GM12873 (cell line): ENCODE measurements around the gene PKP1.

Experiments used
- CTCF ChIP-seq: IDR thresholded peaks from 2 replicates; pipeline ENCODE4 v1.5.1; 2012; ENCODE audit warnings: low read depth, mild to moderate bottlenecking, moderate library complexity, low read length, control low read depth; ENCODE audit not compliant: insufficient read depth; ENCODE audit errors: missing control alignments

The PKP1 gene

GRCh38 chr1:201354151-201354900, 71.0 kb downstream of the PKP1 start:
- no peak for TF ChIP-seq CTCF

- TF ChIP-seq CTCF: no peak
Measured at GRCh38 chr1:201354901-201355295, 71.6 kb downstream of the PKP1 start.

GRCh38 chr1:201355471-201355870, 72.2 kb downstream of the PKP1 start:
- no peak for TF ChIP-seq CTCF

GRCh38 chr1:201356236-201356635, 72.9 kb downstream of the PKP1 start:
- no peak for TF ChIP-seq CTCF

DNA sequence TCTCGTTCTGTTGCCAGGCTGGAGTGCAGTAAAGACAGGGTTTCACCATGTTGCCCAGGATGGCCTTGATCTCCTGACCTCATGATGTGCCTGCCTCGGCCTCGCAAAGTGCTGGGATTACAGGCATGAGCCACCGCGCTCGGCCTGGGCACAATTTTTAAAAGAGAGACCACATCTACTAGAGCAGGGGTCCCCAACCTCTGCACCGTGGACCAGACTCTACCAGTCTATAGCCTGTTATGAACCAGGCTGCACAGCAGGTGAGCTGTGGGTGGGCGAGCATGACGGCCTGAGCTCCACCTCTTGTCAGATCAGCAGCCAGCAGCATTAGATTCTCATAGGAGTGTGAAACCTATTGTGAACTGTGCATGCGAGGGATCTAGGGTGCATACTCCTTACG, 73.4 kb downstream of the PKP1 start:
- TF ChIP-seq CTCF: no peak

GRCh38 chr1:201357211-201357610, 73.9 kb downstream of the PKP1 start:
- no peak for TF ChIP-seq CTCF

DNA sequence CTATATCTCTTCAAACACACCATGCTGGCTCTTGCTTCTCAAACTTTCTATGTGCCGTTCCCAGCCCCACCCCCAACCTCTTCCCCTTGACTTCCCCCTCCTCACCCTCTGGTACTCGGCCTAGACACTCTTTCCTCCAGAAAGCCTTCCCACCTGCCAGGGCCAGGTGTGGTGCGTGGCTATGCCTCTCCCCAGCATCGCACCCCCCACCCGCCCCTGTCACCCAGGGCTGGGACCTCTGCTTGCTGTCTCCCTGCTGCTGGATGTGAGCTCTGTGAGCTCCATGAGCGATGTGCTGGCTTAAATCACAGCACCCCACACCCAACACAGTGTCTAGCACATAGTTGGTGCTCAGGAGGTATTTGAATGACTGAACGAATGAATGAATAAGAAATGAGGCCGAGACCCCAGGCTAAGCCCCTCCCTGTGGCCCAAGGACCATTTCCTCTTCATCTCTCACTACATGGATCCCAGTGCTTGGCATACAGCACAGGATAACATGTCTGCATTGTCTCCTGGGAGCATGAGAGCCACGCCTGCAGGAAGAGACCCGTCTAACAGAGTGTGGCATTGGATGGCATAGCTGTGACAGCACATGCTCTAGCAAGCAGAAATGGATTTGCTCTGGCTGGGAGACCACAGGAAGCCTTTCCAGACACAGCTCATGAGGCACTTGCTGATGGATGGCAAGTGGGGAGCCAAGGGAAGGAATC, 74.5 kb downstream of the PKP1 start:
- TF ChIP-seq CTCF: no peak
